OCI-M2 (cell line): ENCODE measurements around the gene ITPKC.

ENCODE experiments used
- DNase-seq: peaks from one replicate; lab custom pipeline; 2025; ENCODE audit not compliant: unreplicated experiment; lab: John Stamatoyannopoulos, UW

Gene ITPKC

GRCh38 chr19:40786060-40787037 lies 69.4 kb downstream of the ITPKC start:
- no peak for DNase-seq
